OCI-LY7 (cell line): ENCODE results near the gene SAXO1. TPM values are rescaled to one million over a fixed set of nuclear protein-coding genes. Genes with fewer than 3 reads are reported as not detected.

ENCODE experiments used
- BruUV-seq: library from RNA; stranded (reverse); fragments of 400-500 nt; replicated peaks from 2 replicates; lab custom pipeline; 2021; lab: Mats Ljungman, UMichigan
- CTCF ChIA-PET: fragments of 300-600 bp; sonication (Branson Sonifier 250); formaldehyde crosslinking; loops from one replicate; lab custom pipeline; 2022; ENCODE audit warnings: antibody characterized with exemption; ENCODE audit not compliant: unreplicated experiment; lab: Charles Lee
- POLR2A ChIA-PET: fragments of 300-600 bp; sonication (Branson Sonifier 250); formaldehyde crosslinking; loops from one replicate; lab custom pipeline; 2022; ENCODE audit warnings: antibody characterized with exemption; lab: Charles Lee
- DNase-seq: peaks from one replicate; pipeline ENCODE4 v3.0.0-alpha.2; 2015; ENCODE audit warnings: low spot score
- H2AFZ ChIP-seq: fragments of 200-600 bp; sonication (generic), shearing (Covaris generic); 2 replicates; pipeline ENCODE4 v1.6.1; 2014; ENCODE audit warnings: mild to moderate bottlenecking, antibody characterized with exemption, low read length, moderate library complexity
- H3K27ac ChIP-seq: fragments of 200-600 bp; sonication (generic); 2 replicates; pipeline ENCODE4 v1.5.1; 2014; ENCODE audit warnings: mixed run types, low read depth, mild to moderate bottlenecking, moderate library complexity, low read length, inconsistent platforms; ENCODE audit not compliant: poor library complexity, severe bottlenecking
- H3K36me3 ChIP-seq: fragments of 200-600 bp; sonication (generic); 2 replicates; pipeline ENCODE4 v1.6.1; 2014; ENCODE audit warnings: mild to moderate bottlenecking, antibody characterized with exemption, low read length, moderate library complexity, mixed read lengths; ENCODE audit not compliant: insufficient read depth
- H3K4me1 ChIP-seq: fragments of 200-600 bp; sonication (generic); 2 replicates; pipeline ENCODE4 v1.5.1; 2014; ENCODE audit warnings: mild to moderate bottlenecking, low read length; ENCODE audit not compliant: insufficient read depth, poor library complexity, severe bottlenecking
- H3K4me2 ChIP-seq: fragments of 200-600 bp; sonication (generic); 2 replicates; pipeline ENCODE4 v1.6.1; 2014; ENCODE audit warnings: mild to moderate bottlenecking, low read length
- H3K4me3 ChIP-seq: fragments of 200-600 bp; sonication (generic); 2 replicates; pipeline ENCODE4 v1.5.1; 2014; ENCODE audit warnings: mild to moderate bottlenecking, low read depth, low read length; ENCODE audit not compliant: poor library complexity, severe bottlenecking
- H3K79me2 ChIP-seq: fragments of 200-600 bp; sonication (generic); 2 replicates; pipeline ENCODE4 v1.6.1; 2016; ENCODE audit warnings: low read depth, mild to moderate bottlenecking, low read length, moderate library complexity, mixed read lengths; ENCODE audit not compliant: insufficient read depth
- H3K9me2 ChIP-seq: fragments of 200-600 bp; sonication (generic); 2 replicates; pipeline ENCODE4 v1.6.1; 2016; ENCODE audit warnings: mild to moderate bottlenecking, low read length, mixed read lengths; ENCODE audit not compliant: insufficient read depth
- H3K9me3 ChIP-seq: fragments of 200-600 bp; sonication (generic); 2 replicates; pipeline ENCODE4 v1.6.1; 2014; ENCODE audit warnings: mild to moderate bottlenecking, mixed run types, low read length, mixed read lengths
- H4K20me1 ChIP-seq: fragments of 200-600 bp; sonication (generic); 2 replicates; pipeline ENCODE4 v1.6.1; 2014; ENCODE audit warnings: mild to moderate bottlenecking, antibody characterized with exemption, low read length, moderate library complexity, mixed read lengths; ENCODE audit not compliant: insufficient read depth
- CTCF ChIP-seq: fragments of 200-600 bp; sonication (generic); conservative IDR thresholded peaks from 2 replicates; pipeline ENCODE4 v1.5.1; 2014; ENCODE audit warnings: mild to moderate bottlenecking, antibody characterized with exemption, low read length, moderate library complexity, mixed read lengths
- EZH2phosphoT487 ChIP-seq: fragments of 200-600 bp; sonication (generic); IDR thresholded peaks from 2 replicates; pipeline ENCODE4 v1.6.1; 2018; ENCODE audit warnings: low read depth, borderline replicate concordance, mild to moderate bottlenecking, mixed run types, antibody characterized with exemption, low read length, moderate library complexity, mixed read lengths
- intact Hi-C: fragments of 100-400 bp; cut with micrococcal nuclease; formaldehyde crosslinking; loops from one replicate; pipeline ENCODE4 v1.10.0; 2022; ENCODE audit not compliant: unreplicated experiment
- total RNA-seq, 2 experiments: library from RNA; depleted of rRNA in 1 of 2; stranded (reverse); fragments of >200 nt in 1 of 2; shearing (Covaris generic) in 1 of 2; gene quantifications; 2 replicates each; pipeline ENCODE4 v1.2.3, GENCODE V29; 2014 to 2022

The SAXO1 gene
- total RNA-seq, 2 experiments from 2014 or later = 0.63 TPM; not detected in 1

GRCh38 chr9:18907927-18908625, 124.9 kb downstream of the SAXO1 start:
- no peaks in the 10 kb centered on the region for H4K20me1 ChIP-seq
- no peak overlapping the region for H2AFZ ChIP-seq
- no peaks in the 10 kb centered on the region for H3K79me2 ChIP-seq
- no peaks in the 10 kb centered on the region for H3K36me3 ChIP-seq
- no peak overlapping the region for H3K27ac ChIP-seq
- intact Hi-C loops = no loop called here
- H3K9me2 ChIP-seq = no peaks in the 10 kb centered on the region
- CTCF ChIA-PET = no interaction called here
- H3K9me3 ChIP-seq = no peaks in the 10 kb centered on the region
- no peak for TF ChIP-seq CTCF
- TF ChIP-seq EZH2phosphoT487 = no peak
- BruUV-seq = no TSS peak
- no peaks in the 10 kb centered on the region for H3K4me1 ChIP-seq
- POLR2A ChIA-PET = interaction anchor here (0.5 kb wide), 1 partner anchor 305 kb away, joined by 3 read pairs; no protein-coding TSS in a partner anchor
- no peak overlapping the region for H3K4me3 ChIP-seq
- DNase-seq = no peak
- no peak overlapping the region for H3K4me2 ChIP-seq

GRCh38 chr9:18906656-18907395, 126.2 kb downstream of the SAXO1 start:
- no peak overlapping the region for H2AFZ ChIP-seq
- H3K4me3 ChIP-seq = no peak overlapping the region
- no peaks in the 10 kb centered on the region for H3K9me3 ChIP-seq
- no peaks in the 10 kb centered on the region for H3K36me3 ChIP-seq
- ChIA-PET POLR2A (no interaction called here), CTCF (no interaction called here)
- no peaks in the 10 kb centered on the region for H4K20me1 ChIP-seq
- no peaks in the 10 kb centered on the region for H3K4me1 ChIP-seq
- no TSS peak for BruUV-seq
- intact Hi-C loops = no loop called here
- no peak overlapping the region for H3K27ac ChIP-seq
- no peaks in the 10 kb centered on the region for H3K79me2 ChIP-seq
- DNase-seq = no peak
- no peak overlapping the region for H3K4me2 ChIP-seq
- TF ChIP-seq EZH2phosphoT487 (no peak), CTCF (no peak)
- H3K9me2 ChIP-seq = no peaks in the 10 kb centered on the region
